PC-3 (cell line): ENCODE results near the gene HPSE2. TPM values are rescaled to one million over a fixed set of nuclear protein-coding genes. Genes with fewer than 3 reads are reported as not detected.
A peak's percentile ranks its signal among the peaks of the same experiment; 100 is the strongest.

ENCODE experiments used
- ATAC-seq: fragments of 200-7000 bp; cut with Tn5 transposase; 2 replicates; pipeline ENCODE4 v1.9.1; 2020; ENCODE audit warnings: mild to moderate bottlenecking, moderate library complexity
- BruUV-seq: library from RNA; stranded (reverse); fragments of 400-500 nt; replicated peaks from 2 replicates; lab custom pipeline; 2021; lab: Mats Ljungman, UMichigan
- CTCF ChIA-PET: fragments of 300-600 bp; sonication (Branson Sonifier 250); formaldehyde crosslinking; loops from one replicate; lab custom pipeline; 2022; ENCODE audit warnings: antibody characterized with exemption; lab: Charles Lee
- POLR2A ChIA-PET: fragments of 300-600 bp; sonication (Branson Sonifier 250); formaldehyde crosslinking; loops from one replicate; lab custom pipeline; 2022; ENCODE audit warnings: antibody characterized with exemption; ENCODE audit not compliant: unreplicated experiment; lab: Charles Lee
- DNase-seq: peaks from one replicate; pipeline ENCODE4 v3.0.0-alpha.2; 2015
- H2AFZ ChIP-seq: fragments of 300-600 bp; sonication (generic); 2 replicates; pipeline ENCODE4 v1.6.0; 2016; ENCODE audit warnings: antibody characterized with exemption, low read length
- H3F3A ChIP-seq: fragments of 300-600 bp; sonication (generic); one replicate; pipeline ENCODE4 v1.6.0; 2017; ENCODE audit warnings: antibody characterized with exemption, low read length, control low read depth, mild to moderate bottlenecking; ENCODE audit not compliant: unreplicated experiment
- H3K27ac ChIP-seq: fragments of 300-600 bp; sonication (generic); 2 replicates; pipeline ENCODE4 v1.5.1; 2016; ENCODE audit warnings: mild to moderate bottlenecking, low read length
- H3K27me3 ChIP-seq: fragments of 300-600 bp; sonication (generic); 2 replicates; pipeline ENCODE4 v1.6.1; 2016; ENCODE audit warnings: low read length, mixed read lengths
- H3K36me3 ChIP-seq: fragments of 300-600 bp; sonication (generic); 2 replicates; pipeline ENCODE4 v1.6.1; 2016; ENCODE audit warnings: low read depth, mixed run types, low read length, mixed read lengths
- H3K4me1 ChIP-seq: fragments of 300-600 bp; sonication (generic); 2 replicates; pipeline ENCODE4 v1.5.1; 2016; ENCODE audit warnings: low read length; ENCODE audit not compliant: insufficient read depth
- H3K4me2 ChIP-seq: fragments of 300-600 bp; sonication (generic); 2 replicates; pipeline ENCODE4 v1.6.0; 2016; ENCODE audit warnings: low read length
- H3K4me3 ChIP-seq: fragments of 300-600 bp; sonication (generic); 2 replicates; pipeline ENCODE4 v1.5.1; 2016; ENCODE audit warnings: mild to moderate bottlenecking, low read length, mixed read lengths
- H3K79me2 ChIP-seq: fragments of 300-600 bp; sonication (generic); 2 replicates; pipeline ENCODE4 v1.6.1; 2017; ENCODE audit warnings: low read length, mixed read lengths
- H3K9ac ChIP-seq: fragments of 300-600 bp; sonication (generic); 2 replicates; pipeline ENCODE4 v1.6.0; 2016; ENCODE audit warnings: mild to moderate bottlenecking, low read length
- H3K9me2 ChIP-seq: fragments of 300-600 bp; sonication (generic); replicated peaks from 2 replicates; pipeline ENCODE4 v1.6.1; 2016; ENCODE audit warnings: mixed run types, low read length, mixed read lengths
- H3K9me3 ChIP-seq: fragments of 300-600 bp; sonication (generic); 2 replicates; pipeline ENCODE4 v1.6.1; 2016; ENCODE audit warnings: low read length, mixed read lengths
- H4K20me1 ChIP-seq: fragments of 300-600 bp; sonication (generic); 2 replicates; pipeline ENCODE4 v1.6.1; 2016; ENCODE audit warnings: low read length, mixed read lengths
- EZH2 ChIP-seq: fragments of 300-600 bp; sonication (generic); IDR thresholded peaks from one replicate; pipeline ENCODE4 v1.6.1; 2017; ENCODE audit warnings: antibody characterized with exemption, mild to moderate bottlenecking, low read length; ENCODE audit not compliant: unreplicated experiment
- EZH2phosphoT487 ChIP-seq: fragments of 300-600 bp; sonication (generic); IDR thresholded peaks from 2 replicates; pipeline ENCODE4 v1.6.1; 2018; ENCODE audit warnings: mild to moderate bottlenecking, antibody characterized with exemption, low read length, borderline replicate concordance
- intact Hi-C: fragments of 100-400 bp; cut with micrococcal nuclease; formaldehyde crosslinking; loops from 2 replicates; pipeline ENCODE4 v1.9.0; 2023
- total RNA-seq: library from RNA; depleted of rRNA; stranded (reverse); fragments of >200 nt; gene quantifications from 2 replicates; pipeline ENCODE4 v1.2.3, GENCODE V29; 2014
- TF ChIP-seq, protein P1 (sequence below): fragments of 300-600 bp; sonication (generic); conservative IDR thresholded peaks from 2 replicates; pipeline ENCODE4 v1.5.1; 2017; ENCODE audit warnings: antibody characterized with exemption, low read depth, mild to moderate bottlenecking, low read length

Gene HPSE2
- total RNA-seq, 1 experiment from 2014 or later: 0.15 TPM

DNA sequence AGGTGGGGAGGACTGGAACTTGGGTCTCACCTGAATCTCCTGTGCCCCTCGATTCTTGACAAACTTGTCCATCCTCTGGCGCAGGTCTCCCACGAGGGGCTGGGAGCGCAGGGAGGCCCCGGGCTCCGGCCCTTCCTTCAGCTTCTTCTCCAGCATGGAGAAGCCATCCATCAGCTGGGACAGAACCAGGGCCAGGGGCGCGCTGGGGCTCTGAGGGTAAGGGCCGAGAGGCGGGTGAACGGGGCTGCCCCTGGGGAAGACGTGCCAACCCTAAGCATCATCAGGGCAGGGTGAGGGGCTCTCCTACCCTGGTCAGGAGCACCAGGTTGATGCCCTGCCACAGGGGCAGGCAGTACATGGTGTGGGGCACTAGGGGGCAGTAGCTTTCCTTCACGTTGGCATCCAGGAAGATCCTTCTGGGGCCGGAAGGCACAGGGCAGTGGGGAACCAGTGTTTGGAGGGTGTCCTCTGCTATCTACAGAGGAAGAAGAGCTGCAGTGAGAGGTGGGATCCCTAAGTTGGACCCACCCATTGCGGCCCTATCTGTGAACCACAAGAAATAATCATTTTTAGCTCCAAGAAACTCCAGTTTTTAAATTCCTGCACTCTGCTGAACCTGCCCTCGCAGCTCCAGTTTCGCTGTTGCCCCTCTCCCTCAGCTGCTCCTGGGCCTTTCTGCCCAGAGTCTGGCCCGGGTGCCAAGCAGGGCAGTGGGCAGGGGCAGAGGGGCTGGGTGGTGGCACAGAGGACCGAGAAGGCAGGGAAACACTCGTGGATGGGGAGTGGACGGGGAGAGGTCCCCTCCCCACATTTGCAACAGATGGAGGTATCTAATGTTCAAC lies 809.9 kb downstream of the HPSE2 start:
- no TSS peak for BruUV-seq
- Histone ChIP-seq H2AFZ (no peak overlapping the region), H3K27me3 (no peaks in the 10 kb centered on the region), H3K4me2 (no peak overlapping the region), H3K27ac (no peak overlapping the region), H3K9me3 (no peaks in the 10 kb centered on the region), H4K20me1 (no peaks in the 10 kb centered on the region), H3K79me2 (no peaks in the 10 kb centered on the region), H3K9me2 (no peaks in the 10 kb centered on the region), H3K4me3 (no peak overlapping the region), H3K9ac (no peak overlapping the region), H3K4me1 (no peaks in the 10 kb centered on the region), H3F3A (no peaks in the 10 kb centered on the region), H3K36me3 (no peaks in the 10 kb centered on the region)
- ATAC-seq (peak; percentile 88), DNase-seq (peak; percentile 54)
- intact Hi-C loops: loop anchor here (2.0 kb wide), 1 partner anchor 35 kb away; no protein-coding TSS in a partner anchor
- ChIA-PET POLR2A (no interaction called here), CTCF (no interaction called here)
- TF ChIP-seq EZH2 (no peak), EZH2phosphoT487 (no peak)
- TF ChIP-seq, protein P1, sequence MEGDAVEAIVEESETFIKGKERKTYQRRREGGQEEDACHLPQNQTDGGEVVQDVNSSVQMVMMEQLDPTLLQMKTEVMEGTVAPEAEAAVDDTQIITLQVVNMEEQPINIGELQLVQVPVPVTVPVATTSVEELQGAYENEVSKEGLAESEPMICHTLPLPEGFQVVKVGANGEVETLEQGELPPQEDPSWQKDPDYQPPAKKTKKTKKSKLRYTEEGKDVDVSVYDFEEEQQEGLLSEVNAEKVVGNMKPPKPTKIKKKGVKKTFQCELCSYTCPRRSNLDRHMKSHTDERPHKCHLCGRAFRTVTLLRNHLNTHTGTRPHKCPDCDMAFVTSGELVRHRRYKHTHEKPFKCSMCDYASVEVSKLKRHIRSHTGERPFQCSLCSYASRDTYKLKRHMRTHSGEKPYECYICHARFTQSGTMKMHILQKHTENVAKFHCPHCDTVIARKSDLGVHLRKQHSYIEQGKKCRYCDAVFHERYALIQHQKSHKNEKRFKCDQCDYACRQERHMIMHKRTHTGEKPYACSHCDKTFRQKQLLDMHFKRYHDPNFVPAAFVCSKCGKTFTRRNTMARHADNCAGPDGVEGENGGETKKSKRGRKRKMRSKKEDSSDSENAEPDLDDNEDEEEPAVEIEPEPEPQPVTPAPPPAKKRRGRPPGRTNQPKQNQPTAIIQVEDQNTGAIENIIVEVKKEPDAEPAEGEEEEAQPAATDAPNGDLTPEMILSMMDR: peak; percentile 75

DNA sequence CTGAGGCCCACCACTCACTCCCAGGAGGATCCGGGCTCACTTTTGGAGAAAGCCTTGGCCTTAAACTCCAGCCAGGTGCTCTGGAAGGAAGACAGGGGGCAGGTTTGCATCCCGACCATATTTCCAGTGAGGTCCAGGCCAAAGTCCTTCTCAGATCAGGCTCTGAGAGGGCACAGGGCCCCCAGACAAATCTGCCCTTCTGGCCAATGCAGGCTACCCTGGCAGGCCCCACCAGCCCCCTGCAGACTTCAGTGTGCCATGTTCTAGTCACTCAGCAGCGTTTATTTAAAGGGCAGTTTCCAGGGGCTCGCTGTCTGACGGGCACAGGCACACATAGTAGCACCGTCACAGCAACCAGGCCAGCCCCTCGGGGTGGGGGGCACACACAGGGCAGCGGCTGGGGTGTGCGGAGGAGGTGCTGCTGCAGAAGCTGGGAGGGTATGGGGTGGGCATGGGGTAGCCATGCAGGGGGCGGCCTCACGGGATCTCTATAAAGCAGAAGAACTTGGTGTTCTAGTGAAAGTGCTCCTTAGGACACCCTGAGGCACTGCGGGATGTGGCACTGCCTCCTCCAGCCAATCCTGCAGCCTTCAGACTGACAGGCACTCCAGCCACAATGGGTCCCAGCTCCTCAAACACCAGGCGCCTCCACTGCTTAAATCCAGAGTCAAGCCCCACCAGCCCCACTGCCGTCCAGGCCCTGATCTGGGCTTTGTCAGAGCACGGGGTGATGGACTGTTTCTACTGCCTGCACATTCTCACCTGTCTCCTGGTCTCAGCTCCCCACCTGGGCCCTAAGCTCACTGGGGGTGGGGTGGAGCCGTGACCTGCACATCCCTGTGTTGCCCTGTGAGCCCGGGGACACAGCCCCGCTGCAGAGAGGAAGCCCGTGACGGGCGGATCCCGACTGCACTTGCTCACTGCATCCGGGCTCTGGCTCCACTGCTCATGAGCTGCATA lies 811.1 kb downstream of the HPSE2 start:
- no TSS peak for BruUV-seq
- TF ChIP-seq, protein P1: no peak
- TF ChIP-seq EZH2phosphoT487: no peak
- no peak for TF ChIP-seq EZH2

More for the DNA sequence above, 811.1 kb downstream of the HPSE2 start:
- no peaks in the 10 kb centered on the region for H3K79me2 ChIP-seq
- no peak overlapping the region for H3K4me2 ChIP-seq
- ChIA-PET CTCF (no interaction called here), POLR2A (no interaction called here)
- H3K4me3 ChIP-seq: no peak overlapping the region
- DNase-seq (no peak), ATAC-seq (no peak)
- no peaks in the 10 kb centered on the region for H3F3A ChIP-seq
- H4K20me1 ChIP-seq: no peaks in the 10 kb centered on the region
- no peak overlapping the region for H3K9ac ChIP-seq
- intact Hi-C loops: loop anchor here (2.0 kb wide), 1 partner anchor 36 kb away; no protein-coding TSS in a partner anchor
- H2AFZ ChIP-seq: no peak overlapping the region
- H3K9me3 ChIP-seq: no peaks in the 10 kb centered on the region
- H3K27ac ChIP-seq: no peak overlapping the region
- H3K27me3 ChIP-seq: no peaks in the 10 kb centered on the region
- H3K4me1 ChIP-seq: no peaks in the 10 kb centered on the region
- no peaks in the 10 kb centered on the region for H3K9me2 ChIP-seq
- no peaks in the 10 kb centered on the region for H3K36me3 ChIP-seq
